Measurements from ENCODE around the gene TMEM209. TPM values are rescaled to one million over a fixed set of nuclear protein-coding genes. Genes with fewer than 3 reads are reported as not detected.
"Not testable (repeated sequence)": the region's sequence is repeated elsewhere in the genome, so short reads cannot be mapped to it uniquely, and the experiment has no call there.

TMEM209 gene
- total RNA-seq, 1 experiment from 2014 or later: 21.0 TPM

- CTCF ChIA-PET: interaction anchor here (0.6 kb wide), 1 partner anchor 298 kb away, joined by 4 read pairs; no protein-coding TSS in a partner anchor
- H3K27me3 Mint-ChIP-seq (ENCODE audit: low read depth); DNase-seq (ENCODE audit: low spot score); H3K27ac Mint-ChIP-seq; H3K4me1 Mint-ChIP-seq; H3K4me3 Mint-ChIP-seq; ATAC-seq; POLR2A ChIA-PET: not testable (repeated sequence)
- Mint-ChIP-seq H3K9me3 (peaks cover 26% of the 10 kb centered on the region), H3K36me3 (peaks cover 10% of the 10 kb centered on the region)
Measured at GRCh38 chr7:130249626-130250025, 44.4 kb upstream of the TMEM209 start.

- H3K36me3 Mint-ChIP-seq; CTCF ChIA-PET; H3K27ac Mint-ChIP-seq; H3K4me1 Mint-ChIP-seq; ATAC-seq; DNase-seq (ENCODE audit: low spot score); H3K27me3 Mint-ChIP-seq (ENCODE audit: low read depth); H3K4me3 Mint-ChIP-seq: not testable (repeated sequence)
- POLR2A ChIA-PET: interaction anchor here (0.6 kb wide), 1 partner anchor 25 kb away, joined by 3 read pairs; no protein-coding TSS in a partner anchor
- peaks cover 22% of the 10 kb centered on the region for H3K9me3 Mint-ChIP-seq
Measured at GRCh38 chr7:130248842-130249241, 43.6 kb upstream of the TMEM209 start.

- POLR2A ChIA-PET; H3K4me3 Mint-ChIP-seq; H3K27ac Mint-ChIP-seq; DNase-seq (ENCODE audit: low spot score); H3K4me1 Mint-ChIP-seq; H3K36me3 Mint-ChIP-seq; H3K27me3 Mint-ChIP-seq (ENCODE audit: low read depth); ATAC-seq: not testable (repeated sequence)
- peak; percentile 53; the same call in 1 of the 2 replicates for TF ChIP-seq GTF2I (CRISPR knock-in tag; conservative IDR thresholded peaks at IDR 0.05)
- peaks cover 15% of the 10 kb centered on the region for H3K9me3 Mint-ChIP-seq
- CTCF ChIA-PET: interaction anchor here (0.5 kb wide), 1 partner anchor 511 kb away, joined by 3 read pairs; no protein-coding TSS in a partner anchor
Measured at GRCh38 chr7:130246491-130246890, 41.3 kb upstream of the TMEM209 start.

GRCh38 chr7:130243486-130243885 is 38.3 kb upstream of the TMEM209 start:
- H3K9me3 Mint-ChIP-seq: peaks cover 15% of the 10 kb centered on the region
- H3K4me3 Mint-ChIP-seq; H3K36me3 Mint-ChIP-seq; ATAC-seq; POLR2A ChIA-PET; H3K27me3 Mint-ChIP-seq (ENCODE audit: low read depth); DNase-seq (ENCODE audit: low spot score); H3K4me1 Mint-ChIP-seq; H3K27ac Mint-ChIP-seq: not testable (repeated sequence)
- CTCF ChIA-PET: interaction anchor here (0.8 to 1.0 kb wide), 2 partner anchors 34 to 138 kb away, joined by 3 to 4 read pairs; no protein-coding TSS in a partner anchor

GRCh38 chr7:130242198-130243014 is 37.2 kb upstream of the TMEM209 start:
- Mint-ChIP-seq H3K27me3 (ENCODE audit: low read depth) (no peaks in the 10 kb centered on the region), H3K4me1 (no peaks in the 10 kb centered on the region; the same call in 1 of the 2 replicates), H3K9me3 (peaks cover 15% of the 10 kb centered on the region), H3K4me3 (no peak overlapping the region), H3K36me3 (no peaks in the 10 kb centered on the region; the same call in 1 of the 2 replicates), H3K27ac (no peak overlapping the region)
- CTCF ChIA-PET: no interaction called here
- ATAC-seq: peak; percentile 100
- TF ChIP-seq CTCF (IDR thresholded peaks at IDR 0.05): peak; percentile 91
- TF ChIP-seq ZSCAN18 (CRISPR knock-in tag; IDR thresholded peaks at IDR 0.05): no peak
- peak; percentile 81 for DNase-seq (ENCODE audit: low spot score)
- POLR2A ChIA-PET: no interaction called here

- Mint-ChIP-seq H3K27me3 (ENCODE audit: low read depth) (no peaks in the 10 kb centered on the region), H3K9me3 (no peaks in the 10 kb centered on the region), H3K4me3 (no peak overlapping the region), H3K4me1 (no peaks in the 10 kb centered on the region; the same call in 1 of the 2 replicates), H3K36me3 (no peaks in the 10 kb centered on the region), H3K27ac (no peak overlapping the region)
- POLR2A ChIA-PET: interaction anchor here (0.5 kb wide), 1 partner anchor 71 kb away, joined by 3 read pairs; no protein-coding TSS in a partner anchor
- ATAC-seq (no peak), DNase-seq (ENCODE audit: low spot score) (no peak)
- CTCF ChIA-PET: interaction anchor here (0.7 to 1.6 kb wide), 4 partner anchors 141 to 592 kb away, joined by 3 to 5 read pairs (median 3); no protein-coding TSS in a partner anchor
- no peak for TF ChIP-seq CBFB (CRISPR knock-in tag; IDR thresholded peaks at IDR 0.05; ENCODE audit: low read depth)
- TF ChIP-seq JAZF1 (CRISPR knock-in tag; IDR thresholded peaks at IDR 0.05): no peak
- TF ChIP-seq ZSCAN18 (CRISPR knock-in tag; IDR thresholded peaks at IDR 0.05): no peak
- TF ChIP-seq ZNF532 (CRISPR knock-in tag; IDR thresholded peaks at IDR 0.05; ENCODE audit: borderline replicate concordance): no peak
- TF ChIP-seq GTF2I (CRISPR knock-in tag; conservative IDR thresholded peaks at IDR 0.05): no peak
- TF ChIP-seq E2F5 (CRISPR knock-in tag; IDR thresholded peaks at IDR 0.05): no peak
Measured at GRCh38 chr7:130240240-130240639, 35.0 kb upstream of the TMEM209 start.
